Measurements from ENCODE around the gene NUP133. TPM values are rescaled to one million over a fixed set of nuclear protein-coding genes. Genes with fewer than 3 reads are reported as not detected.

Gene NUP133
- total and polyA plus RNA-seq, 10 of the 15 experiments (the other 5 are each of a cell fraction or from before 2014, with no cell fraction given): 10.9 to 45.4 (median 29.2) TPM

GRCh38 chr1:229526695-229527094, 18.6 kb upstream of the NUP133 start:
- ChIA-PET RAD21 (ENCODE audit: unreplicated experiment) (interaction anchor here (0.7 to 1.1 kb wide), 3 partner anchors 30 to 146 kb away, joined by 3 read pairs; no protein-coding TSS in a partner anchor), SMC1A (ENCODE audit: uncharacterized antibody, unreplicated experiment) (interaction anchor here (1.4 kb wide), 1 partner anchor 32 kb away, joined by 5 read pairs; the partner anchor contains the start of gene ABCB10), POLR2A (interaction anchor here (1.6 kb wide), 1 partner anchor 18 kb away, joined by 3 read pairs; no protein-coding TSS in a partner anchor), CTCF (interaction anchor here (0.6 to 2.7 kb wide), 8 partner anchors 9 to 134 kb away, joined by 3 to 14 read pairs (median 3); partner anchors contain the start of gene NUP133)
- BruUV-seq (replicated peaks): no TSS peak
- H3K9ac ChIP-seq (ENCODE audit: control insufficient read depth, insufficient read depth, low read length): no peak overlapping the region
- 96% methylated on average over 1 of the region's 1 CpG for WGBS (ENCODE audit: insufficient coverage, insufficient replicate concordance, low lambda C conversion rate, missing lambda C conversion rate)
- H2AFZ ChIP-seq (ENCODE audit: control insufficient read depth, low read depth, low read length): no peak overlapping the region
- no peak for FAIRE-seq
- H3K36me3 ChIP-seq (ENCODE audit: control insufficient read depth in 2 of 2, insufficient read depth in 2 of 2, low read length in 1 of 2): peaks cover 2 to 18% of the 10 kb centered on the region in 2 experiments
- H3K4me1 ChIP-seq (ENCODE audit: control insufficient read depth, insufficient read depth, low read length): no peaks in the 10 kb centered on the region
- no peak for ATAC-seq
- intact Hi-C loops (cut with micrococcal nuclease; ENCODE audit: unreplicated experiment) (no loop called here), in situ Hi-C loops (cut with MboI) (no loop called here)
- no peak overlapping the region for H3K27ac ChIP-seq (ENCODE audit: control insufficient read depth, insufficient read depth)
- H3K4me3 ChIP-seq: no peak overlapping the region
- H3K79me2 ChIP-seq (ENCODE audit: control insufficient read depth, insufficient read depth, low read length): no peaks in the 10 kb centered on the region
- no peak overlapping the region for H3K4me2 ChIP-seq (ENCODE audit: control insufficient read depth, insufficient read depth)
- no peak for DNase-seq (ENCODE audit: low read depth, low spot score)
- H4K20me1 ChIP-seq (ENCODE audit: control insufficient read depth, insufficient read depth): no peaks in the 10 kb centered on the region
- H3K27me3 ChIP-seq (replicated peaks in 1 of 2; ENCODE audit: control insufficient read depth in 2 of 2, insufficient read depth in 2 of 2, low read length in 1 of 2): no peaks in the 10 kb centered on the region
- no peaks in the 10 kb centered on the region for H3K9me3 ChIP-seq (replicated peaks; ENCODE audit: control insufficient read depth, insufficient read depth, low read length)
- no peak for TF ChIP-seq ZNF274 (IDR thresholded peaks at IDR 0.05; ENCODE audit: insufficient read depth, insufficient read length)
- TF ChIP-seq ZNF207 (IDR thresholded peaks at IDR 0.05; ENCODE audit: borderline replicate concordance): no peak
- TF ChIP-seq IKZF1 (conservative IDR thresholded peaks at IDR 0.05): no peak
- no peak for TF ChIP-seq CBX3 (IDR thresholded peaks at IDR 0.05; ENCODE audit: borderline replicate concordance, low read depth)
- no peak for TF ChIP-seq PAX8 (IDR thresholded peaks at IDR 0.05)
- TF ChIP-seq STAT1 (conservative IDR thresholded peaks at IDR 0.05): no peak
- TF ChIP-seq TCF3 (IDR thresholded peaks at IDR 0.05; ENCODE audit: borderline replicate concordance, insufficient read depth, low read depth, low read length): no peak
- TF ChIP-seq BCL3 (IDR thresholded peaks at IDR 0.05; ENCODE audit: borderline replicate concordance, insufficient read depth, low read depth, low read length, poor library complexity, severe bottlenecking): no peak
- TF ChIP-seq ZNF592 (IDR thresholded peaks at IDR 0.05): no peak
- TF ChIP-seq EGR1 (IDR thresholded peaks at IDR 0.05; ENCODE audit: borderline replicate concordance in 1 of 2, low read depth in 2 of 2, low read length in 2 of 2): no peak
- TF ChIP-seq RCOR1 (conservative IDR thresholded peaks at IDR 0.05; ENCODE audit: low read depth, low read length): no peak
- no peak for TF ChIP-seq ZBTB40 (IDR thresholded peaks at IDR 0.05; ENCODE audit: borderline replicate concordance)
- TF ChIP-seq MTA3 (IDR thresholded peaks at IDR 0.05; ENCODE audit: borderline replicate concordance, low read length): no peak
- no peak for TF ChIP-seq KAT2A (conservative IDR thresholded peaks at IDR 0.05; ENCODE audit: control insufficient read depth, low read depth, low read length)
- TF ChIP-seq NR2C2 (IDR thresholded peaks at IDR 0.05; ENCODE audit: borderline replicate concordance, control insufficient read depth, insufficient read length, low read depth): no peak
